Progenitor cell of endocrine pancreas (in vitro differentiated cells): Measurements from ENCODE around the gene EFNB2. TPM values are rescaled to one million over a fixed set of nuclear protein-coding genes. Genes with fewer than 3 reads are reported as not detected.
A peak's percentile ranks its signal among the peaks of the same experiment; 100 is the strongest.

Source experiments
- DNase-seq: peaks from one replicate; pipeline ENCODE4 v3.0.0; 2021; ENCODE audit warnings: low spot score; ENCODE audit not compliant: unreplicated experiment
- H3K27ac Mint-ChIP-seq: 2 replicates; pipeline ENCODE4 v1.8.0; 2021; ENCODE audit warnings: mild to moderate bottlenecking, moderate library complexity, mixed read lengths
- H3K27me3 Mint-ChIP-seq: 2 replicates; pipeline ENCODE4 v1.8.0; 2021; ENCODE audit warnings: mixed read lengths
- H3K36me3 Mint-ChIP-seq: 2 replicates; pipeline ENCODE4 v1.8.0; 2022; ENCODE audit warnings: mixed read lengths; ENCODE audit not compliant: insufficient read depth
- H3K4me1 Mint-ChIP-seq: 2 replicates; pipeline ENCODE4 v1.8.0; 2021; ENCODE audit warnings: low read depth, mixed read lengths
- H3K4me3 Mint-ChIP-seq: 2 replicates; pipeline ENCODE4 v1.8.0; 2021; ENCODE audit warnings: low read depth, mild to moderate bottlenecking, moderate library complexity, mixed read lengths
- H3K9me3 Mint-ChIP-seq: 2 replicates; pipeline ENCODE4 v1.8.0; 2021; ENCODE audit warnings: low read depth, mixed read lengths
- CTCF ChIP-seq: fragments of 200-600 bp; sonication (generic); IDR thresholded peaks from one replicate; pipeline ENCODE4 v1.5.0; 2021; ENCODE audit warnings: antibody characterized with exemption, mild to moderate bottlenecking; ENCODE audit not compliant: unreplicated experiment
- total RNA-seq: library from RNA; stranded (reverse); gene quantifications from 2 replicates; pipeline ENCODE4 v1.2.1, GENCODE V29; 2021

Gene EFNB2
- total RNA-seq, 1 donor from 2014 or later: 44.2 TPM

DNA sequence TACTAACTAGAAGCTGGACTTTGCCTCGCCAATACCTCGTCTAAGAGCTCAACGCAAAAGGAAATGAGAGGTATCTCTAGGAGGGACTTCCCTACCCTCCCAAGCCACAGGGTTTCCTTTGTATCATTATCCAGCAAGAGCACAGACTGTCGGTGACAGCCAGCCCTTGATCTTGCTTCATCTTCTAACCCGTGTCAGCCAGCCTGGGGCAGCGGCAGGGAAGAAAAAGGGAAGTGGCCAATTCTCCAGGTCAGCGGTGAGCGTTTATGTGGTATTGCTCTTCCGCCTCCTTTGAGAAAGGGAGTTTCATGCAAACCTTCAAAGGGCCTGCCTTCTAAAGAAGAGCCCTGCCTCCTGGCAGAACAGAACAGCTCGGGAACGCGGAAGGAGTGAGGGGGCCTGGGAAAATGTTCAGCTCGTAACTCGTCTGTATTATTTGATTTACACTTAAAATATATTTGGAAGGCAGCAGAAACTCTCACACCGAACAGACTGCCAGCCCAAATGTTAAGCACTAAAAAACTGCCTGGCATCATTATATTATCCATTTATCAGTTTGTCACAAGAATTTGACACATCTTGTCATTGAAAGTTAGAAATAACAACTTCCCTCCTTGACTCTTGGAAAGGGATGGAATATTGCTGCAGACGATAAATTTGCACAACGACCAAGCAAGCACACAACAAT lies 41.8 kb downstream of the EFNB2 start:
- Mint-ChIP-seq H3K4me1 (peaks cover 41% of the 10 kb centered on the region), H3K27me3 (no peaks in the 10 kb centered on the region), H3K4me3 (no peak overlapping the region), H3K9me3 (no peaks in the 10 kb centered on the region), H3K27ac (peak overlapping the region; percentile 8), H3K36me3 (peaks cover 35% of the 10 kb centered on the region)
- no peak for TF ChIP-seq CTCF
- no peak for DNase-seq

- Mint-ChIP-seq H3K9me3 (no peaks in the 10 kb centered on the region), H3K4me1 (peaks cover 38% of the 10 kb centered on the region), H3K36me3 (peaks cover 34% of the 10 kb centered on the region), H3K27ac (peak overlapping the region; percentile 19), H3K27me3 (no peaks in the 10 kb centered on the region), H3K4me3 (no peak overlapping the region)
- TF ChIP-seq CTCF: no peak
- DNase-seq: no peak
Measured at GRCh38 chr13:106492588-106493475, 42.6 kb downstream of the EFNB2 start.

DNA sequence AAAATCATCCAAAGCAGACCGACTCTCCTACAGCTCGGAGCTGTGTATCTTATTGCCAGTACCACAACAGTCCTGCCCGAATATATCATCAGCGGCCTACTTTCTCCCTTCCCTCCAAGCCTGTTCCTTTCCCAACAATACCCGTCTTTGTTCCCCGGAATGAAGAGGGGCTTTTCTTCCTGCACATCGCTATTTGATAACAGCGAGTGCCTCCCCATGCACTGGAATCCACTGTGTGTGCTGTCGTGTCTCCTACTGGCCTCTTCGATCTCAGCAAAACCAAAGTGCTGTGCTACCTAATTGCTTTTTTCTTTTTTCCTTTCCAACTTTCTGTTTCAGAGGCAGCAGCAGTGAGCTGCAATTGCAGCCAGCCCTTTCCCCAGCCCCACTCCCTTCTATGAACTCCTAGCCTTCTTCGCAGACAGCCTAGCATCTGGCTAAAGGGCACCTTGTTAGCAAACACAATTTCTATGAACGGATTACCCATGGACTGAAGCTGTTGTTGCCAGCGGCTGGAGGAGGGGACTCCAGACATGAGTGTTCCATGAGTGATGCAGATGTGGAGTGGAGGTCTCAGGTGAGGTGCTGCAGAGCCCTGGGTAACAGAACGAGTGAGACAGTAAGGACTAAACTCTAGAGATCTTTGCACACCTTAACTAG lies 43.4 kb downstream of the EFNB2 start:
- Mint-ChIP-seq H3K9me3 (no peaks in the 10 kb centered on the region), H3K27ac (peak overlapping the region; percentile 46), H3K4me1 (peaks cover 33% of the 10 kb centered on the region), H3K27me3 (no peaks in the 10 kb centered on the region), H3K4me3 (no peak overlapping the region), H3K36me3 (peaks cover 34% of the 10 kb centered on the region)
- no peak for TF ChIP-seq CTCF
- no peak for DNase-seq

DNA sequence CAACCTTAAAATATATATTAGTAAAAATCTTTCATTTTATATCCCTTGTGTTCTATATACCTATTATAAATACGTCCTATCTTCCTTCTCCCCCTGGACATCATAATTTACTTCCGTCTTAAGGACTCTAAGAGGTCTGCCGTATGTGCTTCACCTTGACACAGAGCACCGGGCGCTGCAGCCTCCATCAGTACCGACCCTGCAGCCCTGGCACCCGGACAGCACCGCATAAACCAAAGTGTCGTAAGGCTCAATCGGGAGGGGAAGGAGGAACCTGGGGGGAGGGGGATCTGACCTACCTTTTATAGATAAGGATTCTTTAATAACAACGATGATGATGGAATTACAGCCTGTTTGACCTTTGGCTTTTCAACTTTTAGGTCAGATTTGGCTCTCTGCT lies 44.0 kb downstream of the EFNB2 start:
- Mint-ChIP-seq H3K4me3 (no peak overlapping the region), H3K9me3 (no peaks in the 10 kb centered on the region), H3K4me1 (peaks cover 27% of the 10 kb centered on the region), H3K27ac (no peak overlapping the region), H3K36me3 (peaks cover 34% of the 10 kb centered on the region), H3K27me3 (no peaks in the 10 kb centered on the region)
- DNase-seq: no peak
- no peak for TF ChIP-seq CTCF
